NCI-H1048 (cell line): Measurements from ENCODE around the gene HSPG2.
"Not testable (repeated sequence)": the region's sequence is repeated elsewhere in the genome, so short reads cannot be mapped to it uniquely, and the experiment has no call there.

Experiments
- DNase-seq: peaks from one replicate; lab custom pipeline; 2025; lab: John Stamatoyannopoulos, UW

Gene HSPG2

DNA sequence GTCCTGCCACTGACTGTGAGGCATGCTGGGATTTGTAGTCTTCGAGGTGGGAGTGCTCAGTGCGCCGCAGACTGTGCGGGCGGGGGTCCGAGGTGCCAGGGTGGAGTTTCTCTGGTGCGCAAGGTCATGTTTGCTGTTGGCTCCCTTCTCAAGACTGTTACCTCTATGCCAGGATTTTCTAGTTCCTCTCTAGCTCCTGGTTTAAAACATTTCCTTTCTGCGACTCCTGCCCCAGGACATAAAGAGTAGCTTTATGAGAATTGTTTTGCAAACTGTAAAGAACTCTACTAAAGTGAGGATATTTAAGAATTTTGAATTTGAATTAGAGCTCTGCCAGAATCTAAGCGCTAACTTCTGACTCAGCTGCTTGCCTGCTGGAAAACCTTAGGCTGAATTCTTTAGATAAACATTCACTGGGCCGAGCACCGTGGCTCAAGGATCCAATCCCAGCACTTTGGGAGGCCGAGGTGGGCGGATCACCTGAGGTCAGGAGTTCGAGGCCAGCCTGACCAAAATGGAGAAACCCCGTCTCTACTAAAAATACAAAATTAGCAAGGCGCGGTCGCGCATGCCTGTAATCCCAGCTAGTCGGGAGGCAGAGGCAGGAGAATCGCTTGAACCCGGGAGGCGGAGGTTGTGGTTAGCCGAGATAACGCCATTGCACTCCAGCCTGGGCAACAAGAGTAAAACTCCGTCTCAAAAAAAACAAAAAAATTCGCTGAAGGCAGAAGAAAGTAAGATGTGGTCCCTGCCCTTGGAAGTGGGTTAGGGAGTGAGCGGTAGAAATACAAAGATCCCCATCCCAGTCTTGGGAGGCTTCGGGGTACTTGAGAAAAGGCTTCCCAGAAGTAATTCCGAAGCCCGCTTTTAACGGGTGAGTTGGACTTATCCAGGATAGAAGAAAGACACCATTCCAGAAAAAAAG lies 153.2 kb downstream of the HSPG2 start:
- no peak for DNase-seq

DNA sequence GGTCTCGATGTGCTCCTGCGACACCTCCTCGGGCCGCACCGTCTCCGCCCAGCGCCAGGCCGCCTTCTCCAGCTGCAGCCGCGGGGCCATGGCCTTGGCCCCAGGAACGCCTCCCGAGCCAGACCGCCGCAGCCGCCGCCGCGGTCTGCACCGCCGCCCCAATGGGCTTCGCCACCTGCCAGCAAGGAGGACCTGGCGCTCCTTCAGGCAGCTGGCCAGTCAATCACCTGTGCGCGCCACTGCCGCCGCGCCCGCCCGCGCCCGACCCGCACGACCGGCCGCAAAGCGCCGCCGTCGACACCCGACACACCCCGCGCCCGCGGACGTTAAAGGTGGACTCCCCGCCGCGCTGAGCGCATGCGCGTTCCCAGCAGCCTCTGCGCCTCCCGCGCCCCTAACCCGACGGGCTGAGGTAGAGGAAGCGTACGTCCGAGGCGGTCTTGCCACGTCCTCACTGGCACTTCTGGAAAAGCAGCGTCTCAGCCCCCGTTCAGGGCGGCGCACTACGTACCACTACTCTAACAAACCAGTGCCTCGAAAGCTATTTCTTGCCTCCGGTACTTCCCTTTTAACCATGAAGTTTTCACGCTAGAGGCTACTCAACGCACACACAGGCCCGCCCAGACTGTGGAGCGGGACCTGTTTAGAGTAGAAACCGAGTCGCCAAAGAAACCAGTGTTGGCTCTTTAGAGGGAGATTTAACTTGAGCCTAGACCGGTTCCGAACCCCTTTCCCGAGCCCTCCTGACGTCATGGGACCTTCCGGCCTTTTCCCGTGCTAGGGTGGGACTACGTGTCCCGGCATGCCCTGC lies 154.0 kb downstream of the HSPG2 start, which contains the start of gene USP48:
TSS of gene USP48 (minus strand) at position 282 of the 811 bp plus-strand sequence. CDS start at position 90, 192 bp downstream.
- peak; percentile 73 for DNase-seq

DNA sequence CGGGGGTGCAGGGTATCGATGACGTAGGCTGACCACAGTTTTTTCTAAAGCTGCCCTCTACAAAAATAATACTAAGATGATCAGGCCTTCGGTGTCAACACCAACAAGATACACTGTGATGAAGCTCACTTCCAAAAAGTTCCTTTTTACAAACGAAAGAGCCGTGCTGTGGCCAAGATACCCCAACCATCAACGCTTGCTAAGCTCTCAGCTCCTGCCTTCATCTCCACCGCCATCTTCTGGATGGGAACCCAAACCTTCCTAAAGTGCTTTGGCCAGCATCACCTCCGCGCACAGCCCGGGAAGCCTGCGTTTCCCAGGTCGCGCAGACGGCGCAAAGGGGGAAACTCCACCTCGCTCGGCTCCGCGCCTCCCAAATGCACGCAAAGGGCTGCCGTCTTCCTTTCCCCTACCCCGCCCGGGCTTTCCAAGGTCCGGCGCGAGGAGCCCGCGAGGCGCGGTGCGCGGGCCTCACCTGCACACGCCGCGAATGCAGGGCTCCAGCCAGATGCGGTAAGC lies 154.7 kb downstream of the HSPG2 start:
- no peak for DNase-seq

- DNase-seq: no peak
Measured at GRCh38 chr1:21781815-21782348, 155.2 kb downstream of the HSPG2 start.

DNA sequence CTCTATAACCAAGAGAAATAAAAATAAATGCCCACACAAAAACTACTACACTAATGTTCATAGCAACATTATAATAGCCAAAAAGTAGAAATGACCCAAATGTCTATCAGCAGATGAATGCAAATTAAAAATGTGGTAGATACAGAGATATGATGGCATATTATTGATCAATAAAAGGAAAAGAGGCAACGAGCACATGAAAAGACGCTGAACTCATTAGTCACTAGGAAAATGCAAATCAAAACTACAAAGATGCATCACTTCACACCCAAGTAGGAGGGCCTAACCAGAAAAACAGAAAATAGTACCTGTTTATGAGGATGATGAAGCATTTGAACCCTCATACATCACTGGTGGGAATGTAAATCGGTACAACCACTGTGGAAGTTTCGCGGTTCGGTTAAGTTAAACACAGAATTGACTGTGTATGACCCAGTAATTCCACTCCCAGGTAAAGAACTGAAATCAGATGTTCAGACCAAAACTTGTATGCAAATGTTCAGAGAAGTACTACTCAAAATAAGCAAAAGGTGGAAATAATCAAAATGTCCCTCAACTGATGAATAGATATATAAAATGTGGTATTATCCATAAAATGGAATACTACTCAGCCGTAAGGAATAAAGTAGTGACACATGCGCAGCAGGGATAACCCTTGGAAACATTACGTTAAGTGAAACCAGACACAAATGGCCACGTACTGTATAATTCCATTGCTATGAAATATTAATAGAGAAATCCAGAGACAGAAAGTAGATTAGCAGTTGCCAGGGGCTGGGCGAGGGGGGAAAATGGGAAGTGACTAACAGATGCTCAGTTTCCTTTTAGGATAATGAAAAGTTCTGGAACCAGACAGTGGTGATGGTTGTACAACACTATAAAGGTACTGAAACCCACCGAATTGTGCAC lies 157.2 kb downstream of the HSPG2 start:
- no peak for DNase-seq

DNA sequence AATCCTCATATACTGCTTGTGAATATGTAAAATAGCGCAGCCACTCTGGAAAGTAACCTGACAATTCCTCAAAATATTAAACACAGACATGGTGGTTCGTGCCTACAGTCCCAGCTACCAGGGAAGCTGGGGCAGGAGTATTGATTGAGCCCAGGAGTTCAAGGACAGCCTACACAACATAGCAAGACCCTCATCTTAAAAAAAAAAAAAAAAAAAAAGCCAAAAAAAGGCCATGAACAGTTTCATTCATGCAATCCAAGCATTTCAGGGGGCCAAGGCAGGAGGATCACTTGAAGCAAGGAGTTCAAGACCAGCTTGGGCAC lies 158.7 kb downstream of the HSPG2 start:
- no peak for DNase-seq

DNA sequence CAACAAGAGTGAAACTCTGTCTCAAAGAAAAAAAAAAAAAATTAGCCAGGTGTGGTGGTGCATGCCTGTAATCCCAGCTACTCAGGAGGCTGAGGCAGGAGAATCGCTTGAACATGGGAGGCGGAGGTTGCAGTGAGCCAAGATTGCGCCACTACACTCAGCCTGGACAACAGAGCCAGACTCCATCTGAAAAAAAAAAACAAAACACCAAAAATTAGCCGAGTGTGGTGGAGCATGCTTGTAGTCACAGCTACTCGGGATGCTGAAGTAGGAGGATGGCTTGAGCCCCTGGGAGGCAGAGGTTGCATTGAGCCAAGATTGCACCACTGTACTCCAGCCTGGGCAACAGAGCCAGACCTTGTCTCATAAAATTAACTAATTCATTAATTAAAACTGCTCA lies 160.2 kb downstream of the HSPG2 start:
- not testable (repeated sequence) for DNase-seq

DNA sequence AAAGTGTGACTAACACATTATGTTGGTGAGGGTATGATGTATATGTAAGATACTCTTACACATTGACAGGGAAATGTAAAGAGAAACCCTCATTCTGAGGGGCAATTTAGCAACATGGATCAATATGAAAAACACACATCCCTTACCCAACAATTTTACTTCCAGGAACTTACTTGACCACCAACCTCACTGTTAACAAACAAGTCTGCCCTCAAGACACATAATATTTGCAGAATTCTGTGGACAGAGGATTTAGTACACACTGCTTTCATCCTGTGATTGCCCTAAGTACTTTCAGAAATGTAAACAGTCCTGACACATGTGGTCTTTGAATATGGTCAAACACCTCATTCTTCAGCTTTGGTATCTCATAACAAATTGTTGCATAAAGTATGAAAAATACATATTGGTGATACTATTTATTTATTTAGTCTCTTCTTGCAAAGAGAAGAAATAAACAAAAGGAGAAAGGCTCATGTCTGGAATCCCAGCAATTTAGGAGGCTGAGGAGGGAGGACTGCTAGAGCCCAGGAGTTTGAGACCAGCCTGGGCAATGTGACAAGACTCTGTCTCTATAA lies 161.0 kb downstream of the HSPG2 start:
- no peak for DNase-seq

- DNase-seq: no peak
Measured at GRCh38 chr1:21775550-21775914, 161.6 kb downstream of the HSPG2 start.

DNA sequence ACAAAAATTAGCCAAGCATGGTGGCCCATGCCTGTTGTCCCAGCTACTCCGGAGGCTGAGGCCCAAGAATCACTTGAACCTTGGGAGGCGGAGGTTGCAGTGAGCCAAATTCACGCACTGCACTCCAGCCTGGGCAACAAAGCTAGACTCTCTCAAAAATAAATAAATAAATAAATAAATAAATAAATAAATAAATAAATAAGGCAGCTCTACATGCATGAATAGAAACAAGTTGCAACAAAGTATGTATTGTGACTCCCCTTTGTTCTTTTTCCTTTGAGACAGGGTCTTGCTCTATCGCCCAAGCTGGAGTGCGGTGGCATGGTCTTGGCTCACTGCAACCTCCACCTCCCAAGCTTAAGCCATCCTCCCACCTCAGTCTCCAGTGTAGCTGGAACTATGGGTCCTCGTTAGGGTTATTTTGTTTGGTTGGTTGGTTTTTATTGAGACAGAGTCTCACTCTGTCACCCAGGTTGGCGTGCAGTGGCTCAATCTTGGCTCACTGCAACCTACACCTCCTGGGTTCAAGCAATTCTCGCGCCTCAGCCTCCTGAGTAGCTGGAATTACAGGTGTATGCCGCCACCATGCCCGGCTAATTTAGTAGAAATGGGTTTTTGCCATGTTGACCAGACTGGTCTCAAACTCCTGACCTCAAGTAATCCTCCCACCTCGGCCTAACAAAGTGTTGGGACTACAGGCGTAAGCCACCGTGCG lies 162.1 kb downstream of the HSPG2 start:
- DNase-seq: no peak

GRCh38 chr1:21773585-21773984 lies 163.5 kb downstream of the HSPG2 start:
- DNase-seq: no peak
